NCI-H2196 (cell line): Measurements from ENCODE around the gene TP53I13.
A peak's percentile ranks its signal among the peaks of the same experiment; 100 is the strongest.
"Not testable (repeated sequence)": the region's sequence is repeated elsewhere in the genome, so short reads cannot be mapped to it uniquely, and the experiment has no call there.

ENCODE experiments used
- DNase-seq: peaks from one replicate; lab custom pipeline; 2025; ENCODE audit not compliant: unreplicated experiment; lab: John Stamatoyannopoulos, UW

Gene TP53I13

GRCh38 chr17:29568331-29569244, at the start of gene TP53I13:
Gene TP53I13, plus strand, starts transcription at chr17:29568701. Its CDS starts 58 bp downstream, at chr17:29568759.
- DNase-seq, result peak; percentile 78

- DNase-seq, result no peak
These were observed 43.8 kb upstream of the TP53I13 start for GRCh38 chr17:29524692-29525091.

- no peak for DNase-seq
These were observed 42.2 kb upstream of the TP53I13 start for GRCh38 chr17:29526322-29526721.

- DNase-seq, result no peak
These were observed 34.5 kb upstream of the TP53I13 start for GRCh38 chr17:29533976-29534375.

GRCh38 chr17:29544066-29544465, 24.4 kb upstream of the TP53I13 start:
- DNase-seq, result no peak

- no peak for DNase-seq
These were observed 22.4 kb upstream of the TP53I13 start for GRCh38 chr17:29546085-29546484.

- no peak for DNase-seq
These were observed 21.7 kb upstream of the TP53I13 start for GRCh38 chr17:29546830-29547229.

GRCh38 chr17:29549177-29549923, 19.2 kb upstream of the TP53I13 start:
- DNase-seq, result peak; percentile 9

- DNase-seq, result no peak
These were observed 12.7 kb upstream of the TP53I13 start for GRCh38 chr17:29555840-29556239.

- DNase-seq, result no peak
These were observed 11.3 kb upstream of the TP53I13 start for GRCh38 chr17:29557085-29557738.

- no peak for DNase-seq
These were observed 10.8 kb upstream of the TP53I13 start for GRCh38 chr17:29557739-29558116.

- DNase-seq, result not testable (repeated sequence)
These were observed 10.4 kb upstream of the TP53I13 start for GRCh38 chr17:29558139-29558538.

- DNase-seq, result no peak
These were observed 8.9 kb upstream of the TP53I13 start for GRCh38 chr17:29559640-29560039.

GRCh38 chr17:29560316-29560715, 8.2 kb upstream of the TP53I13 start:
- no peak for DNase-seq

- no peak for DNase-seq
These were observed 6.7 kb upstream of the TP53I13 start for GRCh38 chr17:29561554-29562517.

GRCh38 chr17:29562615-29563014, 5.9 kb upstream of the TP53I13 start:
- DNase-seq, result no peak

- DNase-seq, result no peak
These were observed 4.7 kb upstream of the TP53I13 start for GRCh38 chr17:29563816-29564215.

- no peak for DNase-seq
These were observed 2.6 kb upstream of the TP53I13 start for GRCh38 chr17:29565643-29566472.

GRCh38 chr17:29566473-29567303, 1.8 kb upstream of the TP53I13 start, which contains the start of gene ABHD15:
Gene ABHD15, minus strand, starts transcription at chr17:29567037. Its CDS starts 71 bp downstream, at chr17:29566966.
- DNase-seq, result peak; percentile 43
